CD4-positive, alpha-beta T cell treated with Interleukin-21 for 1 hour (primary cell): Measurements from ENCODE around the gene ENTPD8.

ENCODE experiments used
- DNase-seq: peaks from one replicate; pipeline ENCODE4 v3.0.0-alpha.2; 2020

Gene ENTPD8

DNA sequence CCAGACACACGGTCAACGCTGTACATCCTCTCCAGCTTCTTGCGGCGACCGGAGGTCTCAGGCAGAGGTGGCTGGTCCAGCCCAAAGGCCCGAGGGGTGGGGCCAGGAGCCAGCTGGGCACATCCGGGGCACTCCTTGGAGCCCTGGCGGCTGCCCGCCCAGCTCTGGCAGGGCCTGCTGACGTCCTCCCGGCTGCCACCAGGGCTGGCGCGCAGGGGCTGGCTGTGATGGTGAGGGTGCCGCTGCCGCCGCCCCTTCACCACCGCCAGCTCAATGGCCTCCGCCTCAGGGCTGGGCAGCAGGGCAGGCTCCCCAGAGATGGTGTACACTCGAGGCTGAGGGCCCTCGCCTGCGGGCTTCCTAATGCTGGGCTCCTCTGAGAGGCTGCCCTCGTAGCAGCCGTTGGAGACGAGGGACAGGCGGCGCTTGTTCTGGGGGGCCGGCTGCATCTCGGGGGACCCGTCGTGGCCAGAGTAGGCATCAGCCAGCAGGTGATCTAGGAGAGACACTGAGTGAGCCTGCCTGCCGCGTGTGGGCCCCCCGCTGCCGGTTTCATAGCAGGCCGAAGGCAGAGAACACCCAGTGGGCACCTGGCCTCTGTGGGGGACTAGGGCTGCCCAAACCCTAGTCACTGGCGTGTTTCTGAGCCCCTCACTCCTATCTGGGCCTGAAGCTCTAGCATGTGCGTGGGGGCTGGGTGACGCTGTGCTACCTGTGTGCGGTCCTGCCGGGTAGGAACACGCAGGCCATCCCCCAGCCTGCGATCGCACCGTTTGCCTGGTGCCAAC is 16.4 kb upstream of the ENTPD8 start:
- DNase-seq: no peak

DNA sequence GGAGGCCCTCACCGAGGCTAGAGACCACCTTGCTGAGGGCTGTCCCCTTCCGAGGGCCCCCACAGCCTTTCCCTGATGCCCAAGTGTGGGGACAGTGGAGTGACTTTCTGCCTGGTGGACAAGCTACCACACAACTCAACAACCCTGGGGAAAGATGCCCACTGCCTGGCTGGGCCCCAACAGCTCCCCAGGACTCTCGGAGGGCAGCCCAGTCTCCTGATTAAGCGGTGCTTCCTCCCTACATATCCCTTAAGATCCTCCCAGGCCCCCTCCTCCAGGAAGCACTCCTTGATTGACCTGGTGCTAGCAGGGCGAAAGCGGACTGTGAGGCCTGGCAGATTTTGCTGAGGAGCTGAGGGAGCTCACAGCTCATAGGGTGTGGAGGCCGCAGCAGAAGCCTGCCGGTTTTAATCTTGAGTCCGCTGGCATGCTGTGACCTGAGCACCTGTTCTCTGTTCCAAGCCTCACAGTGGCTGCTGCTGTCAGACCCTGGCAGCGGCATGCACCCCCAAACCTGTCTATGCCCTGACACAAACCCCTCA is 15.8 kb upstream of the ENTPD8 start:
- DNase-seq: no peak

DNA sequence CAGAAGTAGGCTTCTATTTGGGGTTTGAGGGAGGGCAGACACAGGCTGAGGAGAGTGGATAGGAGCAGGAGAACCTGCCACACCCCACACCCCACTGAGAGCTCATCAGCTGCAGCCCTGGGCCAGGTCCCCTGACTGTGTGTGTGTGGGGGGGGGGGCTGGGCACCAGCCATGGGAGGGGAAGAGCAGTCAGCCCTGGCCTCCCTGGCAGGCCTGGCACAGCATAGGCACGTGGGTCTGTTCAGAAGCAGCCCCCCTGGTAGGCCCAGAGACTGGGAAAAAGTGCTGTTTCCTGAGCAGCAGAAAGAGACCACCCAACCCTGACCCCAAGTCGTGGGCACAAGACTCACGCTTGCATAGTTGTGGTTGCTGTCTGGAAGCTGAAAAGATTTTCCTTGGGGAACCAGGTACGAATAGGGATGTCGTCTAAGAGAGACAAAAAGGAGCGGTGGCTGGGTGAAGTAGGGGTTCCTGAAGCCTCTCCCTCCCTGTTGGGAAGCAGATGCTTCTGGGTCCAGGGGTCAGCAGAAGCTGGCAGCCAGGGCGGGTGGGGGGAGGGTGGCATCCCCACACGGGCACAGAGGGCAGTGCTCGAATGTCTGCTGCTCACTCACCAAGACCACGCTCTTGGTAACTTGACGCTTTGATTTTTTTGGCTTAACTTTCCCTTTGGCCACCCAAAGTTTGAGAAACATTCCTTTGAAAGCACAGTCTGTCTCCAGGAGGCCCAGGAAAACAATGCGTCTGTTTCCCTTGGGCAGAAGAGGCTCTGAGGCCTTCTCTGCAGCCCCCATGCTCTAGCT is 15.1 kb upstream of the ENTPD8 start:
- DNase-seq: no peak

DNA sequence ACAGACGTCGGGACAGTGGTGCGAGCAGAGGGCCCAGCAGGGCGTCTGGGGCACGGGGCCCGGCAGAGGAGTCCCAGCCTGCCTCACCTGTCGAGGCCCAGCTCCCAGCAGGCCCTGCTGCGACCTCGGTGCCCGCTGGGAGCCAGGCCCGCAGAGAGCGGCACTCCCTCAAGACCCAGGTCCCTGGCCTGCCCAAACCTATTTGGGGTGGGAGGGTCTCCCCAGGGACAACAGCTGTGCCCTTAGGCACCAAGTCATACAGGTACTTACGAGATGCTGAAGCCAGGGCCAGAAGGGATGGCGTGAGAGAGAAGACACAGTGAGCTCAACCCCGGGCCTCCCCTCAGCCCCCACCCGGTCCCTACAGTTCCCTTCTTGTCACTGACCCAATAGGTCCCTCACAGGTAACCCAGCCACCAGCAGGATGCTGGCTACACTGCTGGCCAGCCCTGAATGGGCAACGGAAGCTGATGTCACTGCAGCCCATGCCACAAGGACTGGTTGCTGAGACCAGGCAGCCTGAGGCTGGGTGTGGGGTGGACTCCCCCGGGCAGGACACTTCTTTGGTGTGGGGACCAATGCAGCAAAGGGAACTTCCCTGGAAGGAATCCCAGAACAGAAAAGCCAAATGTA is 14.3 kb upstream of the ENTPD8 start:
- DNase-seq: no peak

DNA sequence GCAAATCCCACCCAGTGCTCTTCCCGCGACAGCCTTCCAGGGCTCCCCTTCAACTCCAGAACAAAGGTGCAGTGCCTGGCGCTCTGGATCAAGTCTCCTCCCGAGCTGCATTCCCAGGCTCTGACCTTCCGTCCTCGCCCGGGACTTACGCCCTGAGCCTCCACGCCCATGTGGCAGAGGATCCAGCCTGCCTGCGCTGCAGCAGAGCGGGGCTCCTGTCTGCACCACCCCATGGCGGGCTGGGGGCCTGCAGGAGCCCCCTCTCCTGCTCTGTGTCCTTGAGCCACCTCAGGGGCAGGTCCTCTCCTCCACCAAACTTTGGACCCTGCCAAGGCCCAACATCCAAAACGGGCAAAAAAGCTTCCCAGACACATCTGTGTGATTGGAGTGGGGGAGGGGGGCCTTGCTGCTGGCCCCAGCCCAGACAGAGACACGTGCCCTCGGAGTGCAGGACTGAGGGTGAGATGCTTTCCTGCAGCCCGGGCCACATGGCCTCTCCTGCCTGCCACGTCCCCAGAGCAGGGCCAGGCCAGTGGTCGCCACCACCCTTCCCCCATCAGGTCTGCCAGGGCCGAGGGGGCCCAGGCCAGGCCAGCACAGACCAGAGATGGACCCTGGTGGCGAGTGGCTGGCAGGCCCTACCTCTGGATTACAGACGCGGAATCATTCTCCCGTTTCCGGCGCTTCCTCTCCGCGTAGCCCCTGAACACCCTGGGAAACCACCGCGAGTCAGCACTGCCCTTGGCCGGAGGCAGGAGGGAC is 13.6 kb upstream of the ENTPD8 start:
- DNase-seq: no peak

DNA sequence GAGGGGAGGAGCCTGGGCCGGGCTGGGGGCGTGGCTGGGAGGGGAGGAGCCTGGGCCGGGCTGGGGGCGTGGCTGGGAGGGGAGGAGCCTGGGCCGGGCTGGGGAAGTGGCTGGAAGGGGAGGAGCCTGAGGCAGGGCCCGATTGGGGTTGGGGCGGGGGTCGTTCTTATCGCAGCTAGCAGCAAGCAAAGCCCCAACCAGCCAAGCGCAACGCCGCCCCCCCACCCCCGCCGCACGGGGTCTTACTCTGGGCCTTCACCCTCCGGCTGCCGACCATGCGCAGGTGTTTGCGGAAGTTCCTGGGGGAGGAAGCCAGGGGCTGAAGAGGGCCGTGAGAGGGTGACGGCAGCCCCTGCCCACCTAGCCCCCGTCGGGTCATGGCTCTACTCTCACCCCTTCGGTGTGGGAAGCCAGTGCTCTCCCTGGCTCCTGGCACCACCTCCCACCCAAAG is 13.0 kb upstream of the ENTPD8 start:
- peak; percentile 39 for DNase-seq

DNA sequence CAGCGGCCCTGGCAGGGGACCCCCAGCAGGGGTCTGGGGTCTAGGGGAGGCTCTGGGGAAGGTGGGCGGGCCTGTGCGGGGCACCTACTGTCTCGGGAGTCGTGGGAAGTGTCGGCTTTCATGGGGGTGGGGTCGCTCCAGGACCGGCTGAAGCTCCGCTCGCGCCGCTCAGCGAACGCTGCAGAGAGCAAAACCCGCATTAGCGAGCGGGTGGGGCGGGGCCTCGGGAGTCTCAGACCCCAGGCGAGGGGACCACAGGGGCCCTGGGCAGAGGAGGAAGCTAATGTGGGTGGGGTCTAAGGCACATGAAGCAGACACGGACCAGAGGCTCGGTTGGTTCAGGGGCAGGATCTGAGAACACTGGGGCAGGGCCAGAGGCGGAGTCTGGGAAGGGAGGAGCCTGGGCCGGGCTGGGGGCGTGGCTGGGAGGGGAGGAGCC is 12.5 kb upstream of the ENTPD8 start:
- peak; percentile 63 for DNase-seq

DNA sequence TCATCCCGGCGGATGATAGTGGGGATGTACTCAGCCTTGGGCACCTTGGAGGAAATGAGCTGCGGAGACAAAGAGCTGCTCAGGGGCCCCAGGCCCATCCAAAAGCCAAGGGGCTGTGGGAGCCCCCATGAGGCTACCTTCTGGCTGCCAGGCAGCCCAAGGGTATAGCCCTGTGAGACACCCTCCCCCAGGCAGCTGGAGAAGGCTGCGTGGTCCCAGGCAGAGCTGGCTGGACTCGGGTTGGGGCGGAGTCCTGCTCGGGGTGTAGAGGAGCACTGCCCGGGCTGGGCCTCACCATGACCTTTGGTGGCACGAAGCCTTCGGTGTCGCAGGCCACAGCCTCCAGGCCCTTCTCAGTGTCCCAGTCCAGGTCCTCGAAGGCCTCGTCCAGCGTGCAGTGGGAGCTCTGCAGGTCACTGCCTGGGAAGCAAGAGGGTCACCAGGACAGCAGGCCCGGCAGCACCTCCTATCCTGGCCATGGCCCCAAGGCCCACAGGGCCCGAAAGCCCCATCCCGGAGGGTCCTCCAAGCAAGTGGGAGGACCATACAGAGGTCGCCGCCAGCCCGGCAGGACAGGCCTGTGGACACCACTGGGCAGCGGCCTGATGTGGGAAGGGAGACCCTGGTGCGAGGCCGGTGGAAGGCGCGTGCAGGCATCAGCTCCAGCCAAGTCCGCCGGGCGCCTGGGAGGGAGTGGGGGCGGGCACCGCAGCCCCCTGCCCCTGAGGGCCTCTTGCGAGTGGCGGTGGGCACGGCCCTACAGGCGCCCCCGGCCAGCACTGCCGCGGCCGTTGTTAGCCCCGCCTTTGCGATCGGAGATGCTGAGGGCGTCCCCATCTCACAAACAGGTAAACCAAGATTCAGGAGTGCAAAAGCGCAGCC is 11.8 kb upstream of the ENTPD8 start:
- DNase-seq: no peak

DNA sequence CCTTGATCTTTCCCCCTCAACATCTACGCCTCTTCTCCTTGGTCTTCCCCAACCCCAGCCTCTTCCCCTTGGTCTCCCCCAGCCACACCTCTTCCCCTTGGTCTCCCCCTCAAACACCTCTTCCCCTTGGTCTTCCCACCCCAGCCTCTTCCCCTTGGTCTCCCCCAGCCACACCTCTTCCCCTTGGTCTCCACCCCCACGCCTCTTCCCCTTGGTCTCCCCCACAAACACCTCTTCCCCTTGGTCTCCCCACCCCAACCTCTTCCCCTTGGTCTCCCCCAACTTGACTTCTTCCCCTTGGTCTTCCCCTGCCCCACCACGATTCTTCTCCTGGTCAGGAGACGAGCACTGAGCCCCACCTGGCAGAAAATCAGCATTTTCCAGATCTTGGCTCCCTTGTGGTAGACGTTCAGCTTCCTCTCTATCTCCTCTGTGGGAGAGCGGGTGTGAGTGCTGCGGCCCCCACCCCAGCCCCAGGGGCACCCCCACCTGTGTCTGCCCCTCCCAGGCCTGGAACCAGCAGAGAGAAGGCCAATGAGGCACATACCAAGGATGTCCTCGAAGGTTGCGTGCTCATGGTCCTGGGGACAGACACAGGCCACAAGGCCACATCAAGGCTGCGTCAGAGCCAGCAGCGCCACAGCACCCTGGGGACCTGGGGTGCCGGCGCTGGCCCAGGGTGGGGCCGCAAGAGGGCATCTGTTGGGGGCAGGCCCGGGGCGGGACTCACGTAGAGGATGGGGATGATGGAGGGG is 11.0 kb upstream of the ENTPD8 start:
- DNase-seq: peak; percentile 26

DNA sequence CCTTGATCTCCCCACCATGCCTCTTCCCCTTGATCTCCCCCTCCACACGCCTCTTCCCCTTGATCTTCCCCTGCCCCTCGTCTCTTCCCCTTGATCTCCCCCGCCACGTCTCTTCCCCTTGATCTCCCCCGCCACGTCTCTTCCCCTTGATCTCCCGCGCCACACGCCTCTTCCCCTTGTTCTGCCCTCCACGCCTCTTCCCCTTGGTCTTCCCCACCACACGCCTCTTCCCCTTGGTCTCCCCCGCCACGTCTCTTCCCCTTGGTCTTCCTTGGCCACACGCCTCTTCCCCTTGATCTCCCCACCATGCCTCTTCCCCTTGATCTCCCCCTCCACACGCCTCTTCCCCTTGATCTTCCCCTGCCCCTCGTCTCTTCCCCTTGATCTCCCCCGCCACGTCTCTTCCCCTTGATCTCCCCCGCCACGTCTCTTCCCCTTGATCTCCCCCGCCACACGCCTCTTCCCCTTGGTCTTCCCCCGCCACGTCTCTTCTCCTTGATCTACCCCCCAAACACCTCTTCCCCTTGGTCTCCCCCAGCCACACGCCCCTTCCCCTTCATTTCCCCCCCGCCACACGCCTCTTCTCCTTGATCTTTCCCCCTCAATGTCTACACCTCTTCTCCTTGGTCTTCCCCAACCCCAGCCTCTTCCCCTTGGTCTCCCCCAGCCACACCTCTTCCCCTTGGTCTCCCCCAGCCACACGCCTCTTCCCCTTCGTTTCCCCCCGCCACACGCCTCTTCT is 10.3 kb upstream of the ENTPD8 start:
- DNase-seq: peak; percentile 42

DNA sequence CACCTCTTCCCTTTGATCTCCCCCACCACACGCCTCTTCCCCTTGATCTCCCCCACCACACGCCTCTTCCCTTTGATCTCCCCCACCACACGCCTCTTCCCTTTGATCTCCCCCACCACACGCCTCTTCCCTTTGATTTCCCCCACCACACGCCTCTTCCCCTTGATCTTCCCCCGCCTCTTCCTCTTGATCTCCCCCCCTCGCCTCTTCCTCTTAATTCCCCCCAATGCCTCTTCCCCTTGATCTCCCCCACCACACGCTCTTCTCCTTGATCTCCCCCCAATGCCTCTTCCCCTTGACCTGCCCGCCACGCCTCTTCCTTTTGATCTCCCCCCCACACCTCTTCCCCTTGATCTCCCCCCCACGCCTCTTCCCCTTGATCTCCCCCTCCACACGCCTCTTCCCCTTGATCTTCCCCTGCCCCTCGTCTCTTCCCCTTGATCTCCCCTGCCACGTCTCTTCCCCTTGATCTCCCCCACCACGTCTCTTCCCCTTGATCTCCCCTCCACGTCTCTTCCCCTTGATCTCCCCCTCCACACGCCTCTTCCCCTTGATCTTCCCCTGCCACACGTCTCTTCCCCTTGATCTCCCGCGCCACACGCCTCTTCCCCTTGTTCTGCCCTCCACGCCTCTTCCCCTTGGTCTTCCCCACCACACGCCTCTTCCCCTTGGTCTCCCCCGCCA is 9.5 kb upstream of the ENTPD8 start:
- peak; percentile 80 for DNase-seq

DNA sequence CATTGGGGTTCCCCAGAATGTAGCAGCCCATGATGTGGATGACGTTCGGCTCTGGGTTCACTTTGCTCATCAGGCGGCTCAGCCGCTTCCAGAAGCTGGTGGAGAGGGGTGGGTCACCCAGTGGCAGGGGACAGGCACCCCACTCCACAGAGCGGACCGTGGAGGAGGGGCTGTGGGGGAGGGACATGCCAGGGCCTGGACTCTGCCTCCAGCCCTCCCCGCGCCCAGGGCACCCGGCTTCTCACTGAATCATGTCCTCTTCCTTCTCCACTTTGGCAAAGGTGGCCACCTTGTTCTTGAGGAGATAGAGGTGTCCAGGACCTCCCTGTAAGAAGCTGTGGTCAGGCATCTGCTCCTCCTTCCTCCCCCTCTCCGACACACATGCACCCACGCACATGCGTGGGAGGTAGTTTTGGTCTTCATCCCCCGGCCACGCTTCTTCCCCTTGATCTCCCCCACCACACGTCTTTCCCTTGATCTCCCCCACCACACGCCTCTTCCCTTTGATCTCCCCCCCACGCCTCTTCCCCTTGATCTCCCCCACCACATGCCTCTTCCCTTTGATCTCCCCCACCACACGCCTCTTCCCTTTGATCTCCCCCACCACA is 8.9 kb upstream of the ENTPD8 start:
- DNase-seq: peak; percentile 24

DNA sequence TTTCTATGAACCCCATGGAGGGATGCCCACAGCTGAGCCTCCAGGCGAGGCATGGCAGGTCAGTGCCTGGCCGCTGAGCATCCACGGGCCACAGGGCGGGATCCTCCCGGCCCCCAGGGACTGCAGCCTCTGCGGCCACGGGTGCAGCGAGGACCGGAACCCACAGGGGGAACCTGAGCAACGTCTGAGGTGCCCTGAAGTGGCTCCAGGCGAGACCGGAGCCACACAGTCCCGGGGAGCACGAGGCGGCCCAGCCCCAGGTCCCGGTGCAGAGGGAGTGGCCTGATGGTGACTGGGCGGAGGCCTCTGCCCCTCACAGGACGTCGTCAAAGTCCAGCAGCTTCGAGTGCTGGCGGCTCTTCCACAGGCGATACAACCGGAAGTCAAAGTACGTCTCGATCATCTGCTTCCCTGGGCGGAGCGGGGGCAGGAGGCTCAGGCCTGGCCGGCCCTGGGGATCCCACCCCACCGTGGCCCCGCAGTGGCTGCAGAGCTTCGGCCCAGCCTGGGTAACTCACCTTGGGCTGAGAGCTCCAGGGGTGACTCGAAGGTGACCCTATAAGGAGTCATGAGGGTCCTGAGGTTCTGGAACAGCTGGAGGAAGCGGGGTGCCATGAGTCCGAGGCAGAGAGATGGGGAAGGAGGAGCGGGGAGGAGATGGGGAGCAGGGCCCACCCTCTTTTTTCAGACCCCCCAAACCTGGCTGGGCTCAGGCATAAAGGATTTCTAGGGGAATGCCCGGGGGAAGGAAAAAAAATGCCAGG is 8.1 kb upstream of the ENTPD8 start:
- DNase-seq: no peak

DNA sequence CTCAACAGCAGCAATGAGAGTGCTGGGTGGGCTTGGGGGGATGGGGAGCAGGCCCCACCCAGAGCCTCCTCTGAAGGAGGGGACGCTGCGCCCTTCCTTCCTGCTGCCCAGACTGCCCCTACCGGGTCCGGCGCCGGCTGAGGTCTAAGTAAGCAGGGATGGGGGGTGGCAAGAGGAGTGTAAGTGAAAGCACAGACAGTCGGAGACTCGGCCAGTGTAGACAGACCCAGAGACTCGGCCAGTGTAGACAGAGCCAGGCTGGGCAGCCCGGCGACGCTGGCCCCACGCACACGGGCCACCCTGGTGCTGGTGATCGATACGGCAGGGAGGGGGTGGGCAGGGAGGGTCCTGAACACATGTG is 7.4 kb upstream of the ENTPD8 start:
- no peak for DNase-seq

DNA sequence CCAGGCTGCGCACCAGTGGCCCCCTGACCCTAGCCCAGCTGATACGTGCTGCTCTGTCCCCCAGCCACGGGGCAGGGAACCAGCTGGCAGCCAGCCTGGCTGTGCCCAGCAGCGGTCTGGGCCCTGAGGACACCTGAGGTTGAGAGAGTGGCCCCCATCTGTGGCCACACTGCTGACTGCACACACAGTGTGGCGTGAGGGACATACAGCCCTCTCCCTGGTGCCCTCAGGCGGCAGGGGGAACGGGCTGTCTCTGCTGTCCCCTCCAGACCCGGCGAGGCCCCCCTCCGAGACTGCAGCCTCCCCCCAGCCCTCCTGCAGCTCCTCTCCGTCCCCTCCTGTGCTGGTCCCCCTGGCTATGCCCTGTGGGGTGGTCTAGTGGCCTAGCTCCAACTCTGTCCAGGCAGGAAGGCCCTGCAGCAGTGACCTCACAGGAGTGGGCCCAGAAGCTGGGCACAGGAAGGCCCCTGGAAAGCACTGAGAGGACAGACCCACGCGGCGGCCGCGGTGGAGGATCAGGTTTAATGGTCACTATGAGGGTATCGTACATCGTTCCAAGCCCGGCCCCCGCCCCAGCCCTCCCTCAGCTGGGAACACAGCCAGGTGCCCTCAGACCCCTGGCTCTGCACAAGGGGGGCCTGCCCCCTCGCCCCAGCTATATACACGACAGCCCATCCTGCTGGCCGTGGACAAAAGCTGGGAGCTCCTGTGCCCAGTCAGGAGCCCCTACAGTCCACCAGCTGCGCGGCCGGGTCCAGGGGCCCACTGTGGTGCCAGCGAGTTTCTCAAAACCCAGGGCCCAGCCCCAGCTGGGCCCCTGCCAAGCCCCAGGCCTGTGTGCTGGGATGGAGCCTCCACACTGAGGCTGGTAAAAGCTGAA is 6.8 kb upstream of the ENTPD8 start:
- DNase-seq: no peak

DNA sequence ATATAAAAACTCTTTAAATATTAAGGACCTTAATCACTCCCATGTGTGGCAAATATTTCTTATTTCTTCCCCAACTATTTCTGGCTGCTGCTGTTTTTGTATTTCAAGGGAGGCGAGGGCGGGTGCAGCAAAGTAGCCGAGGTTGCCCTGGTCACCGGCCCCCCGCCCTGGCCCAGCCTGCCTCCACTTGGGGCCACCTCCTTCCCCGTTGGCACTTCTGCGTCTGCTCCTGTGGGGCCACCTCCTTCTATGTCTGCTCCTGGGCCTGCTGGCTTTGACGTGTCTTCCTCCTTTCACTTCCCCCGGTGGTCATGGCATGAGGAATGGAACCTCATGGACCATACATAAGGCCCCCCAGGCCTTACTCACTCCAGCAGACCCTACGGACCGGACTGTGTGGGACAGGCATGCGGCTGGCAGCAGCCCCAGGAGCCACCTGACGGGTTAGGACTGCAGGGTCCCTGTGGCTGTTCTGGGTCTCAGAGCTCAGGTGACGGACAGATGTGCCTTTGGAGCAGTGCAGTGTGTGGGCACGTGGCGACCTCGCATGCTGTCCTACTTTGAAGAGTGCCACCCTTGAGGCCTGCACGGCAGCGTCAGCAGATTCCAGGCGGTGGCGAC is 5.8 kb upstream of the ENTPD8 start:
- DNase-seq: no peak

DNA sequence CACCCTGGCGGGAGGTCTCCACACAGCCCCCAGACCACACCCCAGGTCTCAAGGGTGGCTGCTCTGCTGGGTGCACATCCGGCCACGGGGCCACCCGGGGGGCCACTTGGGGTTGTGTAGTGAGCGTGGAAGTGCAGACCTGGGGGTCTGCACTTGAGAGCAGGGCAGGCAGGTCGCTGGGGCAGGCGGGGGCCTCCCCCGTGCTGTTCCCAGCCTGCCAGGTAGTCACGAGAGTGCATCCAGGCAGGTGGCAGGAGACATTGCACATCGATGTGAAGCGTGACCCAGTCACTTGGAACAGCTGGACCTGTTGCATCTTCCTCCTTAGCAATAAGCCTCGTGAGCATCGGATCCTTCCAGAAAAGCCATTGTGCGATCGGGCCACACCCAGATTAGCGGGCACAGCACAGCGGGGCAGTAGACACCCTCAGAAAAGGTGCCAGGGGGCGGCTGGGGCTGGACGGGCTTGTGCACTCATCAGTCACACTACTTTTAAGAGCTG is 4.8 kb upstream of the ENTPD8 start:
- no peak for DNase-seq
